Common myeloid progenitor, CD34-positive (primary cell): Measurements from ENCODE around the gene PRR14L.
A peak's percentile ranks its signal among the peaks of the same experiment; 100 is the strongest.

Source experiments
- CTCF ChIA-PET: fragments of 350-600 bp; sonication (Branson Sonifier 250); formaldehyde crosslinking; loops from one replicate; lab custom pipeline; 2021; ENCODE audit warnings: antibody characterized with exemption; lab: Charles Lee
- POLR2A ChIA-PET: fragments of 350-600 bp; sonication (Branson Sonifier 250); formaldehyde crosslinking; loops from one replicate; lab custom pipeline; 2021; ENCODE audit warnings: antibody characterized with exemption; lab: Charles Lee
- DNase-seq, 3 donors: peaks; one replicate each; pipeline versions ENCODE4 v3.0.0 to v3.0.0-alpha.2; 2013
- H3K27ac ChIP-seq, 2 experiments: 1 replicate in 1 of 2; 2 replicates in 1 of 2; pipeline ENCODE4 v1.7.0; 2013; ENCODE audit warnings: inconsistent platforms in 2 of 2, low read length in 2 of 2, mild to moderate bottlenecking in 2 of 2, low read depth in 1 of 2, moderate library complexity in 1 of 2; ENCODE audit not compliant: severe bottlenecking in 2 of 2, insufficient read depth in 1 of 2, poor library complexity in 1 of 2
- H3K27me3 ChIP-seq, 5 experiments: replicated peaks in 2 of 5; 1 replicate in 3 of 5; 2 replicates in 2 of 5; pipeline versions ENCODE4 v1.6.1 to v1.7.0; 2013; ENCODE audit warnings: low read length in 4 of 5, mild to moderate bottlenecking in 2 of 5, moderate library complexity in 2 of 5, inconsistent platforms in 1 of 5; ENCODE audit not compliant: insufficient read depth in 5 of 5, control insufficient read depth in 4 of 5
- H3K36me3 ChIP-seq, 4 experiments: 1 replicate in 2 of 4; 2 replicates in 2 of 4; pipeline versions ENCODE4 v1.6.1 to v1.7.0; 2013; ENCODE audit warnings: low read length in 3 of 4, control low read depth in 1 of 4, mild to moderate bottlenecking in 1 of 4; ENCODE audit not compliant: control insufficient read depth in 4 of 4, insufficient read depth in 4 of 4
- H3K4me1 ChIP-seq, 4 experiments: 1 replicate in 3 of 4; 2 replicates in 1 of 4; pipeline versions ENCODE4 v1.6.1 to v1.7.1; 2013; ENCODE audit warnings: low read length in 3 of 4, mild to moderate bottlenecking in 3 of 4, control low read depth in 1 of 4, inconsistent platforms in 1 of 4, moderate library complexity in 1 of 4; ENCODE audit not compliant: control insufficient read depth in 4 of 4, insufficient read depth in 4 of 4; ENCODE audit errors: control extremely low read depth in 1 of 4
- H3K4me3 ChIP-seq, 7 experiments: 1 replicate in 4 of 7; 2 replicates in 3 of 7; pipeline versions ENCODE4 v1.5.1 to v1.7.0; 2013; ENCODE audit warnings: mild to moderate bottlenecking in 7 of 7, low read length in 6 of 7, moderate library complexity in 6 of 7, inconsistent platforms in 2 of 7, low read depth in 2 of 7, control low read depth in 1 of 7; ENCODE audit not compliant: insufficient read depth in 4 of 7, control insufficient read depth in 1 of 7; ENCODE audit errors: extremely low read depth in 1 of 7
- H3K9me3 ChIP-seq, 5 experiments: 1 replicate in 4 of 5; 2 replicates in 1 of 5; pipeline versions ENCODE4 v1.6.1 to v1.7.1; 2013; ENCODE audit warnings: low read length in 4 of 5, mild to moderate bottlenecking in 2 of 5, inconsistent platforms in 1 of 5, low read depth in 1 of 5, moderate library complexity in 1 of 5; ENCODE audit not compliant: control insufficient read depth in 4 of 5, insufficient read depth in 2 of 5; ENCODE audit errors: control extremely low read depth in 1 of 5
- WGBS: methylation state at CpG from one replicate; pipeline ENCODE4 v1.1.5; 2013; ENCODE audit not compliant: insufficient coverage; 5-methylcytosine and 5-hydroxymethylcytosine counted together

The PRR14L gene

GRCh38 chr22:31647523-31648320, 102.2 kb downstream of the PRR14L start:
- no peak overlapping the region for H3K27ac ChIP-seq
- H3K36me3 ChIP-seq: peaks cover 12 to 44% (median 29%) of the 10 kb centered on the region in 4 experiments
- CTCF ChIA-PET: no interaction called here
- H3K4me3 ChIP-seq: no peak overlapping the region
- POLR2A ChIA-PET: no interaction called here
- no peaks in the 10 kb centered on the region for H3K4me1 ChIP-seq
- no peaks in the 10 kb centered on the region for H3K9me3 ChIP-seq
- H3K27me3 ChIP-seq: no peaks in the 10 kb centered on the region
- DNase-seq: no peak
- 98% methylated on average over 8 of the region's 11 CpGs for WGBS

- ChIA-PET POLR2A (no interaction called here), CTCF (no interaction called here)
- no peak for DNase-seq
- Histone ChIP-seq H3K36me3 (peaks cover 12 to 44% (median 29%) of the 10 kb centered on the region in 4 experiments), H3K9me3 (no peaks in the 10 kb centered on the region), H3K27me3 (no peaks in the 10 kb centered on the region), H3K27ac (no peak overlapping the region), H3K4me3 (no peak overlapping the region), H3K4me1 (no peaks in the 10 kb centered on the region)
- 92% methylated on average over 3 of the region's 3 CpGs for WGBS
Observed at GRCh38 chr22:31647066-31647465, 102.9 kb downstream of the PRR14L start.

- Histone ChIP-seq H3K27ac (no peak overlapping the region), H3K4me1 (no peaks in the 10 kb centered on the region), H3K27me3 (no peaks in the 10 kb centered on the region), H3K4me3 (no peak overlapping the region), H3K36me3 (peaks cover 12 to 44% (median 29%) of the 10 kb centered on the region in 4 experiments), H3K9me3 (no peaks in the 10 kb centered on the region)
- no peak for DNase-seq
- ChIA-PET POLR2A (no interaction called here), CTCF (no interaction called here)
- 100% methylated on average over 3 of the region's 6 CpGs for WGBS
Observed at GRCh38 chr22:31646186-31647019, 103.5 kb downstream of the PRR14L start.

GRCh38 chr22:31639436-31640039, 110.4 kb downstream of the PRR14L start:
- Histone ChIP-seq H3K4me1 (peaks cover 4 to 47% (median 36%) of the 10 kb centered on the region in 4 experiments), H3K9me3 (no peaks in the 10 kb centered on the region), H3K27ac (no peak overlapping the region), H3K4me3 (peak overlapping the region in 2 of 7 experiments; percentile 33 to 74), H3K27me3 (no peaks in the 10 kb centered on the region), H3K36me3 (peaks cover 0 to 7% (median under 1%) of the 10 kb centered on the region in 4 experiments)
- ChIA-PET CTCF (interaction anchor here (1.0 to 1.6 kb wide), 2 partner anchors 25 to 83 kb away, joined by 3 to 4 read pairs; no protein-coding TSS in a partner anchor), POLR2A (interaction anchor here (0.6 to 0.8 kb wide), 3 partner anchors 18 to 294 kb away, joined by 3 to 5 read pairs (median 3); partner anchors contain the start of gene PATZ1)
- 23% methylated on average over 4 of the region's 4 CpGs for whole genome bisulfite sequencing
- DNase-seq: peak in 1 of 3 donors; percentile 20

- Histone ChIP-seq H3K27ac (peak overlapping the region; percentile 75 to 87), H3K36me3 (peaks cover 0 to 4% (median 1%) of the 10 kb centered on the region in 4 experiments), H3K9me3 (no peaks in the 10 kb centered on the region), H3K27me3 (no peaks in the 10 kb centered on the region), H3K4me3 (peak overlapping the region; percentile 20 to 80 (median 63)), H3K4me1 (peaks cover 4 to 50% (median 36%) of the 10 kb centered on the region in 4 experiments)
- CTCF ChIA-PET: interaction anchor here (0.5 to 6.4 kb wide), 9 partner anchors 24 to 613 kb away, joined by 3 to 48 read pairs (median 3); partner anchors contain the start of gene PISD
- POLR2A ChIA-PET: interaction anchor here (1.2 kb wide), 1 partner anchor 24 kb away, joined by 3 read pairs; the partner anchor contains the start of gene PISD
- peak; percentile 74 to 88 (median 83) for DNase-seq
- WGBS: 4% methylated on average over 10 of the region's 15 CpGs
Observed at GRCh38 chr22:31637891-31638618, 111.9 kb downstream of the PRR14L start.

- peak; percentile 56 to 78 (median 69) for DNase-seq
- Histone ChIP-seq H3K27ac (peak overlapping the region; percentile 75 to 87), H3K27me3 (no peaks in the 10 kb centered on the region), H3K4me1 (peaks cover 4 to 50% (median 36%) of the 10 kb centered on the region in 4 experiments), H3K36me3 (peaks cover 0 to 10% (median 2%) of the 10 kb centered on the region in 4 experiments), H3K4me3 (peak overlapping the region; percentile 4 to 80 (median 63)), H3K9me3 (no peaks in the 10 kb centered on the region)
- CTCF ChIA-PET: interaction anchor here (0.5 to 6.4 kb wide), 9 partner anchors 11 to 330 kb away, joined by 3 to 48 read pairs (median 4); partner anchors contain the start of gene PISD
- WGBS: 7% methylated on average over 9 of the region's 10 CpGs
- POLR2A ChIA-PET: interaction anchor here (1.2 kb wide), 1 partner anchor 24 kb away, joined by 3 read pairs; the partner anchor contains the start of gene PISD
Observed at GRCh38 chr22:31637447-31637890, 112.5 kb downstream of the PRR14L start.
